HepG2 (cell line): ENCODE measurements around the gene INTS1.

Experiments used
- CEBPB ChIP-seq: IDR thresholded peaks from 2 replicates; pipeline ENCODE4 v1.6.1; 2011; ENCODE audit warnings: low read depth, low read length, improper control_type of control experiment, borderline replicate concordance
- EP300 ChIP-seq, 3 experiments: sonication (generic) in 1 of 3; formaldehyde crosslinking in 1 of 3; IDR thresholded peaks; 2 replicates each; pipeline versions ENCODE4 v1.5.1 to v1.6.1; 2011 to 2020; ENCODE audit warnings: low read depth in 2 of 3, low read length in 2 of 3, borderline replicate concordance in 1 of 3, improper control_type of control experiment in 1 of 3, mild to moderate bottlenecking in 1 of 3, missing genetic modification reagents in 1 of 3, moderate library complexity in 1 of 3
- HOXA7 ChIP-seq: sonication (generic); formaldehyde crosslinking; IDR thresholded peaks from 2 replicates; pipeline ENCODE4 v1.8.1; 2022; ENCODE audit warnings: mild to moderate bottlenecking, missing genetic modification reagents, moderate library complexity
- POLR2A ChIP-seq, 2 experiments: IDR thresholded peaks; 2 replicates each; pipeline ENCODE4 v1.6.1; 2011; ENCODE audit warnings: low read depth in 2 of 2, low read length in 2 of 2, mild to moderate bottlenecking in 1 of 2, moderate library complexity in 1 of 2; ENCODE audit not compliant: insufficient read depth in 1 of 2
- STAT5B ChIP-seq: sonication (generic); formaldehyde crosslinking; IDR thresholded peaks from 2 replicates; pipeline ENCODE4 v1.4.0; 2020; ENCODE audit warnings: missing genetic modification reagents
- SUZ12 ChIP-seq: fragments of 150-350 bp; IDR thresholded peaks from 2 replicates; pipeline ENCODE4 v1.6.1; 2014; ENCODE audit warnings: low read depth, low read length
- ZNF274 ChIP-seq: sonication (generic); formaldehyde crosslinking; IDR thresholded peaks from 2 replicates; pipeline ENCODE4 v1.5.1; 2020; ENCODE audit warnings: mild to moderate bottlenecking, missing genetic modification reagents
- ZNF34 ChIP-seq: sonication (generic); formaldehyde crosslinking; IDR thresholded peaks from 2 replicates; pipeline ENCODE4 v1.4.0; 2020; ENCODE audit warnings: mild to moderate bottlenecking, missing genetic modification reagents, borderline replicate concordance
- ZNF629 ChIP-seq: sonication (generic); formaldehyde crosslinking; conservative IDR thresholded peaks from 2 replicates; pipeline ENCODE4 v1.5.0; 2020; ENCODE audit warnings: missing genetic modification reagents
- ZNF720 ChIP-seq: sonication (generic); formaldehyde crosslinking; IDR thresholded peaks from 2 replicates; pipeline ENCODE4 v1.4.0; 2020; ENCODE audit warnings: missing genetic modification reagents

DNA sequence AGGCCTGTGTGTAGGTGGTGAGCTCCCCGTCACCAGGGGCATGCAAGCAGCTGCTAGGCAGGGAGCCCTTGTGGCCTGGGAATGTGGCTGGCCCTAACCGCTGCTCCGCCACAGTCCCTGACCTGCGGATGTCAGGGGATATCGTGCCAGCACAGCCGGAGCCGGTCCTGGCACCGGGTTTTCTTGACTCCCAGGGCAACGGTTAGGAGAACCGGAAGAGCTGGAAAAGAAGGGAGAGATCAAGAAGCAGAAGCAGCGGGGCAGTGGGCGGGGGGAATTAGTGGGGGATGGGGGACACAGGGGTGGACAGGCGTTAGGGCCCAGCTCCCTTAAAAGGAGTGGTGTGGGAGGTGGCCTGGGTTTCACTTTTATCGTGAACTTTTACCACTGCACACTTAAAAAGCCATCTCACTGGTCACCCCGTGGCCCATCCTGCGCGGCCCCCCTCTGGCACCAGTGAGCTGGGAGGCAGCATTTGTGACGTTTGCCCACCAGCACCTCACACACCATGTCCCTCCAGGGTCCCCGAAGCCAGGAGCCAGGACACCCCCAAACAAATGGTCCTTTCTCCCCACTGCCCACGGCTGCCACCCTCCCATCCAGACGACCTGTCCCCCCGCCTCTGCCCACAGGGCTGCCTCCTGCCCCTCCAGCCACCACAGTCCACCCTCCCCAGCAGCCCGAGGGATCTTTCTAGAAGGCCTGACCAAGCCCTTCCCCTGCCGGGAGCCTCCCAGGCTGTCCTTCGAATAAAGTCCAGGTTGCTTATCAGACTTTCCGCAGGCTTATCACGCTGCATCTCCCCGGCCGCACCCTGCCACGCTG, 43.2 kb downstream of the INTS1 start:
- TF ChIP-seq EP300 (IDR thresholded peaks at IDR 0.05; ENCODE audit: low read depth in 2 of 2, low read length in 2 of 2) (peak in 1 of 2 experiments; percentile 21; a peak in 1 of 4 replicates), EP300 (CRISPR knock-in tag; IDR thresholded peaks at IDR 0.05; ENCODE audit: borderline replicate concordance) (0 out of 2 replicates have a peak, but pooled peaks have one; percentile 28), HOXA7 (CRISPR knock-in tag) (no peak), SUZ12 (no peak), POLR2A (IDR thresholded peaks at IDR 0.05; ENCODE audit: insufficient read depth in 1 of 2, low read depth in 2 of 2, low read length in 2 of 2) (peak in 1 of 2 experiments; percentile 32; a peak in 1 of 4 replicates), CEBPB (no peak), ZNF34 (CRISPR knock-in tag) (no peak), STAT5B (CRISPR knock-in tag) (no peak), ZNF274 (CRISPR knock-in tag) (no peak), ZNF720 (CRISPR knock-in tag) (no peak), ZNF629 (CRISPR knock-in tag) (peak; percentile 48; the same call in 1 of the 2 replicates)
